ENCODE data around the gene PCDHB16.

Gene PCDHB16

DNA sequence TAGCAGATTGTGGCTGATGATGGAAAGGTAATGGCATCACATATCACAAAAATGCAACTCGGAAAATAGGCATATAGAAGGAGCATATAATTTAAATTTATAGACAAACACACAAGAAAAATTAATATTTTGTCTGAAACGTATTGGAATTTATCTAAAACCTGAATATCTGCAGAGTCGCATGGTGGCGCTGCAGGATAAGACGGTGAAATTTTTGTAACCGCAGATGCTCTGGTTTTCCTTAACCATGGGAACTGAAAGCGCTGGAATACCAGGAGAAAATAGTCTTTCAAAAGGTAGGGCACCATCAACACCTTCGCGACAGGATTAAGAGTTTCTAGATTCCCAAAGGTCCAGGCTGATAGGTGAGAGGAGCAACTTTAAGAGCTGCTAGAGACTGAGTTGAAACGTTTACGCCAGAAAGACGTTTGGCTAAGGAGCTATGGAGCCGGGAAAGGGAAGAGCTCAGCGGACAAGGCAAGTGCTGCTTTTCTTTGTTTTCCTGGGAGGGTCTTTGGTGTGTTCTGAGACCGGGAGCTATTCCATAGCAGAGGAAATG is 52.0 kb downstream of the PCDHB16 start:
- DNase-seq (ENCODE audit: low read depth): no peak

Data from non-pigmented ciliary epithelial cell (primary cell).